GM13977 (cell line): ENCODE data around the gene CNTNAP2.

ENCODE experiments used
- DNase-seq: peaks from one replicate; pipeline ENCODE4 v3.0.0; 2012; ENCODE audit warnings: low spot score
- in situ Hi-C: fragments of 300-500 bp; cut with MboI; formaldehyde crosslinking; loops from one replicate; pipeline ENCODE4 v1.12.0; 2022; ENCODE audit warnings: low sequenced_read_pairs, low pct_unique_long_range_greater_than_20kb, mixed read lengths, inconsistent platforms; ENCODE audit not compliant: unreplicated experiment
- TF ChIP-seq, protein P1 (sequence below): IDR thresholded peaks from 2 replicates; pipeline ENCODE4 v1.5.1; 2012; ENCODE audit warnings: mild to moderate bottlenecking, control low read depth; ENCODE audit not compliant: insufficient read depth; ENCODE audit errors: extremely low read depth, missing control alignments

Gene CNTNAP2

DNA sequence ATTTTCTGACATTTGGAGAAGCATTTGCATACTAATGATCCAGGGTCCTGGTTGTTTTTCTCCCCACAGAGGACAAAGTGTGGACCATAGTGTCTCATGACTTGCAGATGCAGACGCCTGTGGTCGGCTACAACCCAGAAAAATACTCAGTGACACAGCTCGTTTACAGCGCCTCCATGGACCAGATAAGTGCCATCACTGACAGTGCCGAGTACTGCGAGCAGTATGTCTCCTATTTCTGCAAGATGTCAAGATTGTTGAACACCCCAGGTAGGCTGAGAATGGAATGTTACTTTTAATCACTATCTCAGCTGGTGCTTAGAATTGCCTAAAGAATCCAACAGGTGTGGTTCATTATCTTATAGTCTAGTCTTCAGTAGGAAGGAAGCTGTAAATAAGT, 1522.4 kb downstream of the CNTNAP2 start:
- in situ Hi-C loops = no loop called here
- no peak for DNase-seq
- TF ChIP-seq, protein P1, sequence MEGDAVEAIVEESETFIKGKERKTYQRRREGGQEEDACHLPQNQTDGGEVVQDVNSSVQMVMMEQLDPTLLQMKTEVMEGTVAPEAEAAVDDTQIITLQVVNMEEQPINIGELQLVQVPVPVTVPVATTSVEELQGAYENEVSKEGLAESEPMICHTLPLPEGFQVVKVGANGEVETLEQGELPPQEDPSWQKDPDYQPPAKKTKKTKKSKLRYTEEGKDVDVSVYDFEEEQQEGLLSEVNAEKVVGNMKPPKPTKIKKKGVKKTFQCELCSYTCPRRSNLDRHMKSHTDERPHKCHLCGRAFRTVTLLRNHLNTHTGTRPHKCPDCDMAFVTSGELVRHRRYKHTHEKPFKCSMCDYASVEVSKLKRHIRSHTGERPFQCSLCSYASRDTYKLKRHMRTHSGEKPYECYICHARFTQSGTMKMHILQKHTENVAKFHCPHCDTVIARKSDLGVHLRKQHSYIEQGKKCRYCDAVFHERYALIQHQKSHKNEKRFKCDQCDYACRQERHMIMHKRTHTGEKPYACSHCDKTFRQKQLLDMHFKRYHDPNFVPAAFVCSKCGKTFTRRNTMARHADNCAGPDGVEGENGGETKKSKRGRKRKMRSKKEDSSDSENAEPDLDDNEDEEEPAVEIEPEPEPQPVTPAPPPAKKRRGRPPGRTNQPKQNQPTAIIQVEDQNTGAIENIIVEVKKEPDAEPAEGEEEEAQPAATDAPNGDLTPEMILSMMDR = no peak

DNA sequence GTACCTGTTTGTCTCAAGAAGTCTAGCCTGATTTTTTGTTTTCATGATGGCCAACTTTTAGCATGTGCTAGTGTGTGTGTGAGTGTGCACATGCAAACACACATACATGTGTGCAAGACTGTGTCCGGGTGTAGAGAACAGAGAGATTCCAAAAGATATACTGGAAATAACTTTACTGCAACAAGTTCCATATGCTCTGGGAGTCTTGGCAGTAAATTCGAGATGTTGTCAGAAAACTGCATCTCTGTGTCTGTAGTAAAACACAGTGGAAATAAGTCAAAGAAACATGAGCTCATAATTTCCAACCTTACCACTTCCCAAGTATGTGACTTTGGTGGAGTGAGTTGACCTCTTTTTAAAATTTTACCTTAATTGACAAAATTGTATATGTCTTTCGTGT, 1523.2 kb downstream of the CNTNAP2 start:
- no peak for DNase-seq
- in situ Hi-C loops = no loop called here
- TF ChIP-seq, protein P1 = no peak

DNA sequence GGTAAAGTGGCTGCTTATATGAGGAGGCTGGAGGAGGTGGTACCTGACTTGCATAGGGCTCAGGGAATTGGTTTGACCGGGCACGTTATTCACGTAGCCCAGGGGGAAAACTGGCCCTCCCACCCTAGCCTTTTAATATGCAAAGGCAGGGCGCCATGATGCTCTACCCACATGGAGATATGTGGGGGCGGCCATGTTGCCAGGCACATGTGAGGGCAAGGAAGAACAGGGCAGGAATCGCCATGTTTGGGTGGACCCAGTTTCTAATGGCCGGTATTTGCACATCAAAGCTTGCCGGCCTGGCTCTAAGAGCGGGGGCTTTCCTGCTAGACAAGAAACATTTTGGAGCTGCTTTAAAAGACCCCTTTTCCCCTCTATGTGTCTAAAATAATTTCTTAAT, 1524.2 kb downstream of the CNTNAP2 start:
- in situ Hi-C loops = no loop called here
- no peak for DNase-seq
- TF ChIP-seq, protein P1 = no peak

DNA sequence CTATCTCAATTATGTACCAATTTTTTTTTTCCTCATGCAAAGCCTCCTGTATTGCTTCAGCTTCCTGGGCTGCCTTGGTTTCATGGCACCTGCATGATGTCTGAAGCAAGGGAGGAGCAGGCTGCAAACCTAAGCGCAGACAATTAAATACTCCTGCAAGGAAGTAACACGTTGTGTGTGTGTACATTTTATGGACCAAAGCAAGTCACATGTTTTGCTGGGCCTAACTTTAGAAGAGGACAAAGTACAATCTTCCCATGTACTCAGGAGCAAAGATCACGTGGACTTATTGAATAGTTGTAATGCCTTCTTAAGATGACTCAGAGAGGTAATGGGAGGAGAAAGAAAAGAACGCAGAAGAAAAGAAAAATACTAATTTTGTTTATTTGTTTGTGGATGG, 1530.0 kb downstream of the CNTNAP2 start:
- TF ChIP-seq, protein P1 = no peak

DNA sequence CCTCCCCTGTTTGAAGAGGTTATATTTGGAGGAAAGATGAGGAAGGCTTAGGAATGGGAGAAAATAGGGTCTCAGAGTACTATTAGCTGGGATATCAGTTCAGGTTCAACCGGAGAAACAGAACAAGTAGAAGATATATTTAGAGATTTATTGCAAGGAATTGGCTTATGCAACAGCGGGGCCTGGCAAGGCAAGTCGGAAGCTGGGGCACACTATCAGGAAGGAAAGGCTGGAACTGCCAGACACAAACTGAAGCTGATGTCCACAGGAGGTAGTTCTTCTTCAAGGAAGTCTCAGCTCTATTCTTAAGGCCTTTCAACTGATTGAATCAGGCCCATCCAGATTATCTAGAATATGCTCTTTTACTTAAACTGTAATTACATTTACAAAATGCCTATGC, 1534.4 kb downstream of the CNTNAP2 start:
- in situ Hi-C loops = no loop called here
- no peak for DNase-seq
- TF ChIP-seq, protein P1 = no peak

More for the DNA sequence above, 1530.0 kb downstream of the CNTNAP2 start:
- DNase-seq = no peak
- in situ Hi-C loops = no loop called here

DNA sequence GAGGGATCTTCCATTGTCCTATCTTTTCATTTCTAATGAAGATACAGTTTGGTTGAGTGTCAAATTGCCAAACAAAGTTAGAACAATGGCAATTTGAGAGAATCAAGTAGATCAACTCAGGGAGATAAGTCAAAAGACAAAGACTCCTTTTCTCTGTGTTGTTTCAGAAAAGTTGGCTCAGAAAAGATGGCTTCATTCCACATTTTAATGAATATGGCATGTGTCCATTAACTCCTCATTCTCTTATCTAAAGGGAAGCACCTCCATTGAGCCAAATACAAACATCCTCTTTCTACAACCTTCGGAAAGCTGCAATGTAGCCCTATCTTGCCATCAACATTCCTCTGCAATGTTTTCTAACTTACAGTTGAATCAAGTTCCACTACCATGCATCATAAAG, 1535.0 kb downstream of the CNTNAP2 start:
- in situ Hi-C loops = no loop called here
- DNase-seq = no peak
- TF ChIP-seq, protein P1 = no peak

DNA sequence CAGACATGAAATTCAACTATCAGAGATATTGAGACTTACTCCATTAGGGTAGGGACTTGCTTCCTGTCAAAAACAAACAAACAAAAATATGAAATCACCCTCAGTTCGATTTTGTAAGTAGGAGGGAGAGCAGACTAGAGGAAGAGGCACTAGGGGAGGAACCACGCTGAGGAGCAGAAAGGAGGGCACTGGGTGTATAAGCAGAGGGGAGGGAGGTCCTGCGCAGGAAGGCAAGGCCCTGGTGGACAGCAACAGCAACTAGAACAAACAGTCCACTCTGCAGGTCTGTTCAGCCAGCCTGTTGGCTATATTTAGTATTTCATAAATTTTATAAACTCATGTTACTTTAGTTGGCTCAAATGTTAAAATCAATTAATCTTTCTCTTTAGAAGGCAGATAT, 1536.9 kb downstream of the CNTNAP2 start:
- TF ChIP-seq, protein P1 = no peak
- in situ Hi-C loops = no loop called here
- DNase-seq = no peak
